Hair follicular keratinocyte (primary cell): ENCODE measurements around the gene RFNG. TPM values are rescaled to one million over a fixed set of nuclear protein-coding genes. Genes with fewer than 3 reads are reported as not detected.

Experiments used
- total RNA-seq: library from RNA; depleted of rRNA; stranded (reverse); fragments of >200 nt; gene quantifications from 2 replicates; pipeline ENCODE4 v1.2.3, GENCODE V29; 2015

RFNG gene
- total RNA-seq, result 46.4 and 50.3 TPM in 2 replicates

GRCh38 chr17:82051776-82052637 lies at the start of gene RFNG, which contains the start of gene GPS1:
Gene RFNG (minus strand): TSS chr17:82051811. CDS start chr17:82051766, 45 bp downstream.
Gene GPS1 (plus strand): TSS chr17:82051898. CDS start chr17:82051932, 34 bp downstream.

GRCh38 chr17:82098169-82098938 lies 46.7 kb upstream of the RFNG start, which contains the start of gene FASN:
Gene FASN (minus strand): TSS chr17:82098236. CDS start chr17:82096445, 1,791 bp downstream.

GRCh38 chr17:82065638-82066303 lies 14.2 kb upstream of the RFNG start, which contains the start of gene DUS1L:
Gene DUS1L (minus strand): TSS chr17:82065804. CDS start chr17:82065059, 745 bp downstream.

GRCh38 chr17:82037092-82037888 lies 14.3 kb downstream of the RFNG start, which contains the start of gene DCXR:
Gene DCXR (minus strand): TSS chr17:82037697. CDS start chr17:82037682, 15 bp downstream.

GRCh38 chr17:82031303-82031884 lies 20.2 kb downstream of the RFNG start, which contains the start of gene RAC3:
Gene RAC3 (plus strand): TSS chr17:82031678. CDS start chr17:82031762, 84 bp downstream.

GRCh38 chr17:82022981-82023446 lies 28.6 kb downstream of the RFNG start, which contains the start of gene LRRC45:
Gene LRRC45 (plus strand): TSS chr17:82023305. CDS start chr17:82023644, 339 bp downstream.

GRCh38 chr17:82022310-82022980 lies 29.2 kb downstream of the RFNG start, which contains the start of gene CENPX:
Gene CENPX (minus strand): TSS chr17:82022878. CDS start chr17:82022861, 17 bp downstream.

Other genes with a start within 250 kb of the RFNG start
- not detected in 2 replicates for gene GCGR, start 247.7 kb downstream of the RFNG start, total RNA-seq
- gene MCRIP1, start 218.5 kb downstream of the RFNG start, total RNA-seq, result 54.0 and 72.8 TPM in 2 replicates
- not detected in 2 replicates for gene PPP1R27, start 216.8 kb downstream of the RFNG start, total RNA-seq
- 1,696 and 1,977 TPM in 2 replicates for gene P4HB, start 191.3 kb downstream of the RFNG start, total RNA-seq
- 274 and 312 TPM in 2 replicates for gene ARHGDIA, start 180.5 kb downstream of the RFNG start, total RNA-seq
- gene ALYREF, start 160.2 kb downstream of the RFNG start, total RNA-seq, result 109 and 236 TPM in 2 replicates
- 256 and 274 TPM in 2 replicates for gene ANAPC11, start 160.1 kb downstream of the RFNG start, total RNA-seq
- gene NPB, start 149.6 kb downstream of the RFNG start, total RNA-seq, result 3.4 and 3.6 TPM in 2 replicates
- 74.0 and 100 TPM in 2 replicates for gene PCYT2, start 140.4 kb downstream of the RFNG start, total RNA-seq
- 14.7 and 22.4 TPM in 2 replicates for gene SIRT7, start 133.6 kb downstream of the RFNG start, total RNA-seq
- gene MAFG, start 124.1 kb downstream of the RFNG start, total RNA-seq, result 10.7 and 15.5 TPM in 2 replicates
- gene PYCR1, start 114.5 kb downstream of the RFNG start, total RNA-seq, result 97.9 and 121 TPM in 2 replicates
- gene MYADML2, start 104.6 kb downstream of the RFNG start, total RNA-seq, result not detected in 2 replicates
- not detected in 2 replicates for gene NOTUM, start 90.6 kb downstream of the RFNG start, total RNA-seq
- 10.5 and 11.1 TPM in 2 replicates for gene ASPSCR1, start 74.2 kb downstream of the RFNG start, total RNA-seq
- 69.0 and 245 TPM in 2 replicates for gene CENPX, start 28.9 kb downstream of the RFNG start, total RNA-seq
- 6.7 and 20.9 TPM in 2 replicates for gene LRRC45, start 28.5 kb downstream of the RFNG start, total RNA-seq
- gene RAC3, start 20.1 kb downstream of the RFNG start, total RNA-seq, result 46.6 and 47.7 TPM in 2 replicates
- 118 and 135 TPM in 2 replicates for gene DCXR, start 14.1 kb downstream of the RFNG start, total RNA-seq
- 96.7 and 124 TPM in 2 replicates for gene GPS1, start 87 bp upstream of the RFNG start, total RNA-seq
- 68.9 and 80.2 TPM in 2 replicates for gene DUS1L, start 14.0 kb upstream of the RFNG start, total RNA-seq
- 292 and 401 TPM in 2 replicates for gene FASN, start 46.4 kb upstream of the RFNG start, total RNA-seq
- gene CCDC57, start 161.0 kb upstream of the RFNG start, total RNA-seq, result 9.4 and 13.4 TPM in 2 replicates
- gene SLC16A3, start 177.2 kb upstream of the RFNG start, total RNA-seq, result 166 and 252 TPM in 2 replicates
- gene CSNK1D, start 221.9 kb upstream of the RFNG start, total RNA-seq, result 35.0 and 53.3 TPM in 2 replicates